ENCODE measurements around the gene VASN. TPM values are rescaled to one million over a fixed set of nuclear protein-coding genes. Genes with fewer than 3 reads are reported as not detected.
A peak's percentile ranks its signal among the peaks of the same experiment; 100 is the strongest.

VASN gene
- total and polyA plus RNA-seq, 9 of the 15 experiments (the other 6 are each of a cell fraction or from before 2014, with no cell fraction given), result 0.01 to 2.5 (median 0.41) TPM; not detected in 1

DNA sequence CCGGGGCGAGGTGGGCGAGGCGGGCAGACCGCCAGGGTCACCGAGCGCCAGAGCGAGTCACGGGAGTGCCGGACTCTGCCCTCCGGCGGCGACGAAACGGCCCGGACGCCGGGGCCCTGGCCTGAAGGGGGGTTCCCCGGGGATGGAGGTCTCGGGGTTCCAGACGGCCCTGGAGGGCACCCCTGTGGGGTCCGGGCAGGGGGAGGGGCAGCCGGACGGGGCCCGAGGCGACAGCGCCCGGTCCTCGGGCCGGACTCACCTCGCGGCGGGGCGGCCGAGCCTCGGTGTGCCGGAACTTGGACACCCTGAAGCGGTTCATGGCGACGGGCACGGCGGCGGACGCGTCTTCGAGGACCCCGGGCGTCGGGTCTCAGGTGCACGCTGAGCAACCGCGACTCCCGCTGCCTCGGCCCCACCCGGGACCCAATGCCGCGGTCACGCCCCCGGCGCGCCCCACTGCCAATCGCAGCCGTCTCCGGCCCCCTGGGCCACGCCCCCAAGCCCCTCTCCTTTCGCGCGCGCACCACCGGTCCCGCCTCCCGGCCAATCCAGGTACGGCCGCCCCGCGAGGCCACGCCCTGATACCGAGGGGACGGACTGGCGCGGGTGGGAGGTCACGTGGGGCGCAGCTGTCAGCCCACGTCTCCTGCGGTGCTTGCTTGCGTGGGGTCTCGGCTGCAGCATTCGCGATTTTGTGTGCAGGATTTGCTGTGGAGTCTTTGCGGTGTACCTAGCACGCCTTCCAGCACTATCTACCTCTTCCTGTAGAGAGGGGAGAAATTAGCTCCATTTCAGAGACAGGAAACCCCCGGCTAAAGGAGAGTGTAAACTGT lies 44.8 kb downstream of the VASN start, which contains the start of gene CORO7 (continued):
- TF ChIP-seq, protein P1, sequence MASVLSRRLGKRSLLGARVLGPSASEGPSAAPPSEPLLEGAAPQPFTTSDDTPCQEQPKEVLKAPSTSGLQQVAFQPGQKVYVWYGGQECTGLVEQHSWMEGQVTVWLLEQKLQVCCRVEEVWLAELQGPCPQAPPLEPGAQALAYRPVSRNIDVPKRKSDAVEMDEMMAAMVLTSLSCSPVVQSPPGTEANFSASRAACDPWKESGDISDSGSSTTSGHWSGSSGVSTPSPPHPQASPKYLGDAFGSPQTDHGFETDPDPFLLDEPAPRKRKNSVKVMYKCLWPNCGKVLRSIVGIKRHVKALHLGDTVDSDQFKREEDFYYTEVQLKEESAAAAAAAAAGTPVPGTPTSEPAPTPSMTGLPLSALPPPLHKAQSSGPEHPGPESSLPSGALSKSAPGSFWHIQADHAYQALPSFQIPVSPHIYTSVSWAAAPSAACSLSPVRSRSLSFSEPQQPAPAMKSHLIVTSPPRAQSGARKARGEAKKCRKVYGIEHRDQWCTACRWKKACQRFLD (CRISPR knock-in tag; IDR thresholded peaks at IDR 0.05), result peak; percentile 35; the same call in 1 of the 2 replicates
- TF ChIP-seq HNRNPL (IDR thresholded peaks at IDR 0.05; ENCODE audit: low read depth, low read length) (0 out of 2 replicates have a peak, but pooled peaks have one; percentile 22), HMGN3 (IDR thresholded peaks at IDR 0.05; ENCODE audit: borderline replicate concordance, extremely low read depth, insufficient read length, low read depth, low read length) (peak; percentile 61), ZNF699 (CRISPR knock-in tag; IDR thresholded peaks at IDR 0.05; ENCODE audit: insufficient replicate concordance) (no peak), YY1 (IDR thresholded peaks at IDR 0.05; ENCODE audit: borderline replicate concordance in 1 of 3, control insufficient read depth in 1 of 3, extremely low read depth in 1 of 3, insufficient read depth in 3 of 3, insufficient read length in 1 of 3, insufficient replicate concordance in 2 of 3, low read depth in 1 of 3, low read length in 2 of 3) (peak in 1 of 3 experiments; percentile 64), EHMT2 (IDR thresholded peaks at IDR 0.05) (no peak), SMAD4 (CRISPR knock-in tag; conservative IDR thresholded peaks at IDR 0.05) (0 out of 2 replicates have a peak, but pooled peaks have one; percentile 13), TARDBP (IDR thresholded peaks at IDR 0.05) (peak; percentile 75; the same call in 1 of the 2 replicates), POLR3A (IDR thresholded peaks at IDR 0.05; ENCODE audit: borderline replicate concordance, extremely low read depth, insufficient read depth, insufficient read length) (no peak), ERF (CRISPR knock-in tag; IDR thresholded peaks at IDR 0.05) (peak; percentile 11; the same call in 1 of the 2 replicates), GTF2F1 (IDR thresholded peaks at IDR 0.05; ENCODE audit: low read depth, low read length) (no peak), ZFX (CRISPR knock-in tag; IDR thresholded peaks at IDR 0.05) (peak; percentile 3; the same call in 1 of the 2 replicates), ATF1 (CRISPR knock-in tag; IDR thresholded peaks at IDR 0.05) (no peak), ATF1 (tag; IDR thresholded peaks at IDR 0.05) (peak; percentile 51), MEIS2 (IDR thresholded peaks at IDR 0.05; ENCODE audit: partially characterized antibody) (peak; percentile 65)
- TF ChIP-seq, protein P2, sequence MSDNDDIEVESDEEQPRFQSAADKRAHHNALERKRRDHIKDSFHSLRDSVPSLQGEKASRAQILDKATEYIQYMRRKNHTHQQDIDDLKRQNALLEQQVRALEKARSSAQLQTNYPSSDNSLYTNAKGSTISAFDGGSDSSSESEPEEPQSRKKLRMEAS (CRISPR knock-in tag; IDR thresholded peaks at IDR 0.05), result peak; percentile 93
- TF ChIP-seq, protein P3, sequence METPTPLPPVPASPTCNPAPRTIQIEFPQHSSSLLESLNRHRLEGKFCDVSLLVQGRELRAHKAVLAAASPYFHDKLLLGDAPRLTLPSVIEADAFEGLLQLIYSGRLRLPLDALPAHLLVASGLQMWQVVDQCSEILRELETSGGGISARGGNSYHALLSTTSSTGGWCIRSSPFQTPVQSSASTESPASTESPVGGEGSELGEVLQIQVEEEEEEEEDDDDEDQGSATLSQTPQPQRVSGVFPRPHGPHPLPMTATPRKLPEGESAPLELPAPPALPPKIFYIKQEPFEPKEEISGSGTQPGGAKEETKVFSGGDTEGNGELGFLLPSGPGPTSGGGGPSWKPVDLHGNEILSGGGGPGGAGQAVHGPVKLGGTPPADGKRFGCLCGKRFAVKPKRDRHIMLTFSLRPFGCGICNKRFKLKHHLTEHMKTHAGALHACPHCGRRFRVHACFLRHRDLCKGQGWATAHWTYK (CRISPR knock-in tag; IDR thresholded peaks at IDR 0.05), result peak; percentile 16; the same call in 1 of the 2 replicates
- TF ChIP-seq, protein P4, sequence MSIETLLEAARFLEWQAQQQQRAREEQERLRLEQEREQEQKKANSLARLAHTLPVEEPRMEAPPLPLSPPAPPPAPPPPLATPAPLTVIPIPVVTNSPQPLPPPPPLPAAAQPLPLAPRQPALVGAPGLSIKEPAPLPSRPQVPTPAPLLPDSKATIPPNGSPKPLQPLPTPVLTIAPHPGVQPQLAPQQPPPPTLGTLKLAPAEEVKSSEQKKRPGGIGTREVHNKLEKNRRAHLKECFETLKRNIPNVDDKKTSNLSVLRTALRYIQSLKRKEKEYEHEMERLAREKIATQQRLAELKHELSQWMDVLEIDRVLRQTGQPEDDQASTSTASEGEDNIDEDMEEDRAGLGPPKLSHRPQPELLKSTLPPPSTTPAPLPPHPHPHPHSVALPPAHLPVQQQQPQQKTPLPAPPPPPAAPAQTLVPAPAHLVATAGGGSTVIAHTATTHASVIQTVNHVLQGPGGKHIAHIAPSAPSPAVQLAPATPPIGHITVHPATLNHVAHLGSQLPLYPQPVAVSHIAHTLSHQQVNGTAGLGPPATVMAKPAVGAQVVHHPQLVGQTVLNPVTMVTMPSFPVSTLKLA (conservative IDR thresholded peaks at IDR 0.05), result peak; percentile 89 to 95
- TF ChIP-seq, protein P5, sequence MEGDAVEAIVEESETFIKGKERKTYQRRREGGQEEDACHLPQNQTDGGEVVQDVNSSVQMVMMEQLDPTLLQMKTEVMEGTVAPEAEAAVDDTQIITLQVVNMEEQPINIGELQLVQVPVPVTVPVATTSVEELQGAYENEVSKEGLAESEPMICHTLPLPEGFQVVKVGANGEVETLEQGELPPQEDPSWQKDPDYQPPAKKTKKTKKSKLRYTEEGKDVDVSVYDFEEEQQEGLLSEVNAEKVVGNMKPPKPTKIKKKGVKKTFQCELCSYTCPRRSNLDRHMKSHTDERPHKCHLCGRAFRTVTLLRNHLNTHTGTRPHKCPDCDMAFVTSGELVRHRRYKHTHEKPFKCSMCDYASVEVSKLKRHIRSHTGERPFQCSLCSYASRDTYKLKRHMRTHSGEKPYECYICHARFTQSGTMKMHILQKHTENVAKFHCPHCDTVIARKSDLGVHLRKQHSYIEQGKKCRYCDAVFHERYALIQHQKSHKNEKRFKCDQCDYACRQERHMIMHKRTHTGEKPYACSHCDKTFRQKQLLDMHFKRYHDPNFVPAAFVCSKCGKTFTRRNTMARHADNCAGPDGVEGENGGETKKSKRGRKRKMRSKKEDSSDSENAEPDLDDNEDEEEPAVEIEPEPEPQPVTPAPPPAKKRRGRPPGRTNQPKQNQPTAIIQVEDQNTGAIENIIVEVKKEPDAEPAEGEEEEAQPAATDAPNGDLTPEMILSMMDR (IDR thresholded peaks at IDR 0.05 in 2 of 3, conservative IDR thresholded peaks at IDR 0.05 in 1 of 3; ENCODE audit: insufficient read depth in 2 of 3, low read depth in 1 of 3, low read length in 3 of 3), result 0 out of 6 replicates have a peak, but pooled peaks of 1 of the 3 experiments have one; percentile 1

Data from K562 (cell line).